Measurements from ENCODE around the gene B3GNT2.

B3GNT2 gene

DNA sequence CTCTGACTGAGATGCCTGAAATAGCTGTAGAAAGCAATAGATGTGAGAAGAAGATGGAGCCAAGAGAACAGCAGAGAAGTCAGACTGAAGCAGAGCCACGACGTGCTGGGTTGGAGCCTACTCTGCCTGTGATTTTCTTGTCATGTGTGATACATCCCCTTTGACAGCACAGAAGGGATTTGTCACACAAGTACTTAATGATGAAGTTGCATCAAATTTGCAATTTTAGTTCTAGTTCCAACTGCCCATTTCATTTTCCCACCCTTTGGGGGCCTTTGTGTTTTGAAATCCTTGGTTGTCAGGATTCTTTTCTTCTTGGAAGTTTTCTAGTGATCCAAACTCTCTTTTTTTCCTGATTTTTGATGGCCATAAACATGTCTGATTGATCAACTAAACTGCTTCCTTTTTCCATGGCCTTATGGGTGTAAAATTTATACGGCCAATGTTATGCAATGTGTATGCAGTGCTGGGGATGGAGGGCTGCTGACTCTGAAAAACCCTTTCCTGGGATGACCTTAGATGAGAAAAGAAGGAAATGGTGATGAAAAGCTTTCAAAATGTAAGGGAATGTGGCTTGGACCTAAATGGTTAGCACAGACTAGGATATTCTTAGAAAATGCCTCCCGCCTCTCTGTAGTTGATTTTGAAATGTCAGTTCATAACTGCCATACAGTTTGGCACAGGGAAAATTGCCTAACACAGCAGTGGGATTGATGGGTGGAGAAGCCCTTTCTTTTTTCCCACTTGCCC is 9.6 kb upstream of the B3GNT2 start:
- TF ChIP-seq, protein P1, sequence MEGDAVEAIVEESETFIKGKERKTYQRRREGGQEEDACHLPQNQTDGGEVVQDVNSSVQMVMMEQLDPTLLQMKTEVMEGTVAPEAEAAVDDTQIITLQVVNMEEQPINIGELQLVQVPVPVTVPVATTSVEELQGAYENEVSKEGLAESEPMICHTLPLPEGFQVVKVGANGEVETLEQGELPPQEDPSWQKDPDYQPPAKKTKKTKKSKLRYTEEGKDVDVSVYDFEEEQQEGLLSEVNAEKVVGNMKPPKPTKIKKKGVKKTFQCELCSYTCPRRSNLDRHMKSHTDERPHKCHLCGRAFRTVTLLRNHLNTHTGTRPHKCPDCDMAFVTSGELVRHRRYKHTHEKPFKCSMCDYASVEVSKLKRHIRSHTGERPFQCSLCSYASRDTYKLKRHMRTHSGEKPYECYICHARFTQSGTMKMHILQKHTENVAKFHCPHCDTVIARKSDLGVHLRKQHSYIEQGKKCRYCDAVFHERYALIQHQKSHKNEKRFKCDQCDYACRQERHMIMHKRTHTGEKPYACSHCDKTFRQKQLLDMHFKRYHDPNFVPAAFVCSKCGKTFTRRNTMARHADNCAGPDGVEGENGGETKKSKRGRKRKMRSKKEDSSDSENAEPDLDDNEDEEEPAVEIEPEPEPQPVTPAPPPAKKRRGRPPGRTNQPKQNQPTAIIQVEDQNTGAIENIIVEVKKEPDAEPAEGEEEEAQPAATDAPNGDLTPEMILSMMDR (IDR thresholded peaks at IDR 0.05; ENCODE audit: low read depth, low read length, missing control alignments): no peak
- DNase-seq (ENCODE audit: extremely low read depth, low read depth): no peak
- H3K4me3 ChIP-seq (replicated peaks; ENCODE audit: low read depth, low read length): no peak overlapping the region

GRCh38 chr2:62187246-62187645 is 8.7 kb upstream of the B3GNT2 start:
- no peak overlapping the region for H3K4me3 ChIP-seq (replicated peaks; ENCODE audit: low read depth, low read length)
- TF ChIP-seq, protein P1 (IDR thresholded peaks at IDR 0.05; ENCODE audit: low read depth, low read length, missing control alignments): no peak
- no peak for DNase-seq (ENCODE audit: extremely low read depth, low read depth)

- no peak for DNase-seq (ENCODE audit: extremely low read depth, low read depth)
- no peak overlapping the region for H3K4me3 ChIP-seq (replicated peaks; ENCODE audit: low read depth, low read length)
- TF ChIP-seq, protein P1 (IDR thresholded peaks at IDR 0.05; ENCODE audit: low read depth, low read length, missing control alignments): no peak
Observed at GRCh38 chr2:62188416-62188815, 7.5 kb upstream of the B3GNT2 start.

- TF ChIP-seq, protein P1 (IDR thresholded peaks at IDR 0.05; ENCODE audit: low read depth, low read length, missing control alignments): no peak
- H3K4me3 ChIP-seq (replicated peaks; ENCODE audit: low read depth, low read length): no peak overlapping the region
- DNase-seq (ENCODE audit: extremely low read depth, low read depth): no peak
Observed at GRCh38 chr2:62189196-62189595, 6.7 kb upstream of the B3GNT2 start.

DNA sequence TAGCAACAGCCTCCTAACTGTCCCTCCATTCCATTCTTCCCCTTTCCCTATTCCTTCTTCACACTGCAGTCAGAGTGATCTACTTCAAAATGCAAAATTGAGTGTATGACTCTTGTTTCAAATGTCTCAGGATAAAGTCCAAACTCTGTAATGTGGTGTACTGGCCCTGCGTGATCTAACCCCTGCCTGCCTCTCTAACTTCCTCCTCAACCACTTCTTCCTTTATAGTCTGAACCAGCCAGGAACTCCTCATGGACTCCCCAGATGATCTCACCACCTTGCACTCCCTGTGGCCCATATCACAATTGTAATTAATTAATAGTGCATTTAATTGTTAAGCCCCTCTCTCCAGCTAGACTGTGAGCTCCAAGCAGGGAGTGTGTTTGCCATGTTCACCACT is 3.1 kb upstream of the B3GNT2 start:
- TF ChIP-seq, protein P1 (IDR thresholded peaks at IDR 0.05; ENCODE audit: low read depth, low read length, missing control alignments): no peak
- no peak overlapping the region for H3K4me3 ChIP-seq (replicated peaks; ENCODE audit: low read depth, low read length)
- no peak for DNase-seq (ENCODE audit: extremely low read depth, low read depth)

- peak overlapping the region; percentile 91 for H3K4me3 ChIP-seq (replicated peaks; ENCODE audit: low read depth, low read length)
- TF ChIP-seq, protein P1 (IDR thresholded peaks at IDR 0.05; ENCODE audit: low read depth, low read length, missing control alignments): no peak
- no peak for DNase-seq (ENCODE audit: extremely low read depth, low read depth)
Observed at GRCh38 chr2:62194558-62195420, 1.1 kb upstream of the B3GNT2 start.

All from HFF-Myc (cell line).